IPS-15b (cell line): Measurements from ENCODE around the gene TMTC1.
"Not testable (repeated sequence)": the region's sequence is repeated elsewhere in the genome, so short reads cannot be mapped to it uniquely, and the experiment has no call there.

Experiments used
- H3K27me3 ChIP-seq: one replicate; pipeline ENCODE4 v1.6.1; 2013; ENCODE audit warnings: low read length; ENCODE audit not compliant: control insufficient read depth, insufficient read depth
- H3K36me3 ChIP-seq: one replicate; pipeline ENCODE4 v1.6.1; 2013; ENCODE audit warnings: low read length; ENCODE audit not compliant: control insufficient read depth, insufficient read depth
- H3K4me1 ChIP-seq: one replicate; pipeline ENCODE4 v1.6.1; 2013; ENCODE audit warnings: mild to moderate bottlenecking, low read length; ENCODE audit not compliant: control insufficient read depth, insufficient read depth
- H3K4me3 ChIP-seq: one replicate; pipeline ENCODE4 v1.5.1; 2013; ENCODE audit warnings: low read depth, low read length
- H3K9ac ChIP-seq: one replicate; pipeline ENCODE4 v1.6.1; 2013; ENCODE audit warnings: low read depth, mild to moderate bottlenecking, low read length
- H3K9me3 ChIP-seq: one replicate; pipeline ENCODE4 v1.6.1; 2013; ENCODE audit warnings: mild to moderate bottlenecking, low read length; ENCODE audit not compliant: control insufficient read depth, insufficient read depth

Gene TMTC1

GRCh38 chr12:29655861-29656260 lies 127.9 kb downstream of the TMTC1 start:
- H3K4me1 ChIP-seq = no peaks in the 10 kb centered on the region
- H3K4me3 ChIP-seq = no peak overlapping the region
- H3K9ac ChIP-seq = no peak overlapping the region
- H3K36me3 ChIP-seq = no peaks in the 10 kb centered on the region
- H3K27me3 ChIP-seq = no peaks in the 10 kb centered on the region
- no peaks in the 10 kb centered on the region for H3K9me3 ChIP-seq

- H3K36me3 ChIP-seq = no peaks in the 10 kb centered on the region
- H3K4me3 ChIP-seq = no peak overlapping the region
- H3K4me1 ChIP-seq = no peaks in the 10 kb centered on the region
- H3K9me3 ChIP-seq = no peaks in the 10 kb centered on the region
- H3K9ac ChIP-seq = no peak overlapping the region
- H3K27me3 ChIP-seq = no peaks in the 10 kb centered on the region
Observed at GRCh38 chr12:29653286-29653685, 130.5 kb downstream of the TMTC1 start.

GRCh38 chr12:29650371-29650770 lies 133.4 kb downstream of the TMTC1 start:
- Histone ChIP-seq H3K9ac (no peak overlapping the region), H3K9me3 (no peaks in the 10 kb centered on the region), H3K4me1 (no peaks in the 10 kb centered on the region), H3K27me3 (no peaks in the 10 kb centered on the region), H3K36me3 (no peaks in the 10 kb centered on the region), H3K4me3 (no peak overlapping the region)

- Histone ChIP-seq H3K4me1 (no peaks in the 10 kb centered on the region), H3K27me3 (no peaks in the 10 kb centered on the region), H3K9me3 (no peaks in the 10 kb centered on the region), H3K9ac (no peak overlapping the region), H3K4me3 (no peak overlapping the region), H3K36me3 (no peaks in the 10 kb centered on the region)
Observed at GRCh38 chr12:29649722-29650121, 134.0 kb downstream of the TMTC1 start.

GRCh38 chr12:29644536-29645162 lies 139.1 kb downstream of the TMTC1 start:
- H3K4me3 ChIP-seq = no peak overlapping the region
- H3K4me1 ChIP-seq = peaks cover 3% of the 10 kb centered on the region
- no peaks in the 10 kb centered on the region for H3K9me3 ChIP-seq
- H3K27me3 ChIP-seq = no peaks in the 10 kb centered on the region
- H3K36me3 ChIP-seq = no peaks in the 10 kb centered on the region
- H3K9ac ChIP-seq = no peak overlapping the region

GRCh38 chr12:29640589-29641345 lies 143.0 kb downstream of the TMTC1 start:
- no peaks in the 10 kb centered on the region for H3K36me3 ChIP-seq
- no peak overlapping the region for H3K4me3 ChIP-seq
- H3K4me1 ChIP-seq = peaks cover 3% of the 10 kb centered on the region
- no peaks in the 10 kb centered on the region for H3K27me3 ChIP-seq
- H3K9ac ChIP-seq = no peak overlapping the region
- H3K9me3 ChIP-seq = no peaks in the 10 kb centered on the region

GRCh38 chr12:29639893-29640495 lies 143.7 kb downstream of the TMTC1 start:
- Histone ChIP-seq H3K4me3 (no peak overlapping the region), H3K36me3 (no peaks in the 10 kb centered on the region), H3K9me3 (no peaks in the 10 kb centered on the region), H3K27me3 (no peaks in the 10 kb centered on the region), H3K9ac (no peak overlapping the region), H3K4me1 (peaks cover 3% of the 10 kb centered on the region)

- H3K4me3 ChIP-seq = no peak overlapping the region
- H3K27me3 ChIP-seq = no peaks in the 10 kb centered on the region
- H3K36me3 ChIP-seq = no peaks in the 10 kb centered on the region
- peaks cover 3% of the 10 kb centered on the region for H3K4me1 ChIP-seq
- H3K9me3 ChIP-seq = no peaks in the 10 kb centered on the region
- no peak overlapping the region for H3K9ac ChIP-seq
Observed at GRCh38 chr12:29638528-29638927, 145.2 kb downstream of the TMTC1 start.

GRCh38 chr12:29634057-29634456 lies 149.7 kb downstream of the TMTC1 start:
- peaks cover 3% of the 10 kb centered on the region for H3K36me3 ChIP-seq

GRCh38 chr12:29630164-29630563 lies 153.6 kb downstream of the TMTC1 start:
- not testable (repeated sequence) for H3K4me3 ChIP-seq, H3K9me3 ChIP-seq, H3K9ac ChIP-seq

More at GRCh38 chr12:29634057-29634456, 149.7 kb downstream of the TMTC1 start:
- H3K9me3 ChIP-seq = no peaks in the 10 kb centered on the region
- H3K4me3 ChIP-seq = no peak overlapping the region
- H3K4me1 ChIP-seq = no peaks in the 10 kb centered on the region
- no peaks in the 10 kb centered on the region for H3K27me3 ChIP-seq
- no peak overlapping the region for H3K9ac ChIP-seq

GRCh38 chr12:29627221-29627620 lies 156.5 kb downstream of the TMTC1 start:
- H3K4me3 ChIP-seq = no peak overlapping the region
- H3K36me3 ChIP-seq = peaks cover 3% of the 10 kb centered on the region
- H3K9ac ChIP-seq = no peak overlapping the region
- no peaks in the 10 kb centered on the region for H3K4me1 ChIP-seq
- H3K27me3 ChIP-seq = no peaks in the 10 kb centered on the region
- H3K9me3 ChIP-seq = no peaks in the 10 kb centered on the region

More at GRCh38 chr12:29630164-29630563, 153.6 kb downstream of the TMTC1 start:
- not testable (repeated sequence) for H3K4me1 ChIP-seq, H3K27me3 ChIP-seq, H3K36me3 ChIP-seq
